ENCODE data around the gene PMEPA1.

The PMEPA1 gene

DNA sequence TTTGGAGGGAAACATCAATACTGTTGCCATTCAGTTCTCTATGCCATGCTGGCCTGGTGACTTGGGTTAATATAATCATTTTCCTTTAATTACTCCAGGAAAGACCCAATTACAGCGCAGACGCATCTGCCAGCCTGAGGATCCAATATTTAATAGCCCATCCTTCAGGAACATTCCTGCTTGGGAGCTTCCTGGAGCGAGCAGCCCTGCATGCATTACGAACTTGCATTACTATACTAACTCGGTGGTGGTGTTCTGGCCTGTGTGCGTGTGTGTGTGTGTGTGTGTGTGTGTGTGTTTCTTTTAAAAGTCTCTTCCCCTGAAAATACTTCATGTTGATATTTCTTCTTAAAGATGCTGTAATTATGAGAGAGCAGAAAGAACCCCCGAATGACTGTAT, 26.5 kb downstream of the PMEPA1 start:
- TF ChIP-seq, protein P1, sequence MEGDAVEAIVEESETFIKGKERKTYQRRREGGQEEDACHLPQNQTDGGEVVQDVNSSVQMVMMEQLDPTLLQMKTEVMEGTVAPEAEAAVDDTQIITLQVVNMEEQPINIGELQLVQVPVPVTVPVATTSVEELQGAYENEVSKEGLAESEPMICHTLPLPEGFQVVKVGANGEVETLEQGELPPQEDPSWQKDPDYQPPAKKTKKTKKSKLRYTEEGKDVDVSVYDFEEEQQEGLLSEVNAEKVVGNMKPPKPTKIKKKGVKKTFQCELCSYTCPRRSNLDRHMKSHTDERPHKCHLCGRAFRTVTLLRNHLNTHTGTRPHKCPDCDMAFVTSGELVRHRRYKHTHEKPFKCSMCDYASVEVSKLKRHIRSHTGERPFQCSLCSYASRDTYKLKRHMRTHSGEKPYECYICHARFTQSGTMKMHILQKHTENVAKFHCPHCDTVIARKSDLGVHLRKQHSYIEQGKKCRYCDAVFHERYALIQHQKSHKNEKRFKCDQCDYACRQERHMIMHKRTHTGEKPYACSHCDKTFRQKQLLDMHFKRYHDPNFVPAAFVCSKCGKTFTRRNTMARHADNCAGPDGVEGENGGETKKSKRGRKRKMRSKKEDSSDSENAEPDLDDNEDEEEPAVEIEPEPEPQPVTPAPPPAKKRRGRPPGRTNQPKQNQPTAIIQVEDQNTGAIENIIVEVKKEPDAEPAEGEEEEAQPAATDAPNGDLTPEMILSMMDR (IDR thresholded peaks at IDR 0.05; ENCODE audit: borderline replicate concordance, control extremely low read depth, extremely low read depth, insufficient read depth, missing control alignments) = no peak
- in situ Hi-C loops (cut with MboI; ENCODE audit: low sequenced_read_pairs, unreplicated experiment) = no loop called here
- DNase-seq (ENCODE audit: low spot score) = no peak

DNA sequence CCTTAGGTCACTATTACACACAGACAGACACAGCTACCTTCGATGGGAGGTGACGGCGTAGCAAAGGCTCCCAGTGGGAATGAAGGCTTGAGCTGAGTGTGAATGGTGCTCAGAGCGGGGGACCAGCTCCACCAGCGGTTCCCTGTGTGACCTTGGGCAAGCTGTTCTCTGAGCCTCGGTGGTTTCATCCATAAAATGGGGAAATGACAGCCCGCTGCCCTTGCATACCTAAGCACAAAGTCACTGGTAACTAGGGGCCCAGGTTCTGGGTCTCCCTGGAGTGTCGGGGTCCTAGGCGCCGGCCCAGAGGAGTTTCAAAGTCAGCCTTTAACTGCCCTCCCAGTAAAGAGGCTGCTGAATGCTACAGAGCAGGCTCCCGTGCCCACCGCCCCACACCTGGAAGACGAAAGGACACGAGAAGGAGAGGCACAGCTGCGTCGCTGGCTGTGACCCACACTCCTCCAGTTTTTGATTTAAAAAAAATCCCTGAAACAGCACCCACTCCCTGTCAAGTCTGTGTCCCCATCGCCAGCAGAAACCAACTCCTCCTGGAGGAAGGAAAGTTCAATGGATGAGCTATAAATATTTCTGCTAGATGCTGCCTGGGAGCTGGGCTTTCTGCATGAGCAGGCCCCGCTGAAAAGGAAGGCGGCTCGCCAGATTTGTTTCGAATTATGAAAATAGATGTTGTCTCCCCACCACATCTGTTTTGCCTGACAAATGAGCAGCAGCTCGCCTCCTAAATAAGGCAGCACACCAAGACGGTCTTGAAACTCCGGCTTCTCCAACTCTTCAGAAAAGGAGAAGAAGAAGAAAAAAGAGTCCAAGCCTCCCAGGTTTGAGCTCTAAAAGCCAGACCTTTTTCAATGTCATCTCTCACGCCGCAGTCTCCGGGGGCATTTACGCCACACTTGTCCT, 27.4 kb downstream of the PMEPA1 start:
- in situ Hi-C loops (cut with MboI; ENCODE audit: low sequenced_read_pairs, unreplicated experiment) = no loop called here
- DNase-seq (ENCODE audit: low spot score) = peak; percentile 69
- TF ChIP-seq, protein P1 (IDR thresholded peaks at IDR 0.05; ENCODE audit: borderline replicate concordance, control extremely low read depth, extremely low read depth, insufficient read depth, missing control alignments) = no peak

DNA sequence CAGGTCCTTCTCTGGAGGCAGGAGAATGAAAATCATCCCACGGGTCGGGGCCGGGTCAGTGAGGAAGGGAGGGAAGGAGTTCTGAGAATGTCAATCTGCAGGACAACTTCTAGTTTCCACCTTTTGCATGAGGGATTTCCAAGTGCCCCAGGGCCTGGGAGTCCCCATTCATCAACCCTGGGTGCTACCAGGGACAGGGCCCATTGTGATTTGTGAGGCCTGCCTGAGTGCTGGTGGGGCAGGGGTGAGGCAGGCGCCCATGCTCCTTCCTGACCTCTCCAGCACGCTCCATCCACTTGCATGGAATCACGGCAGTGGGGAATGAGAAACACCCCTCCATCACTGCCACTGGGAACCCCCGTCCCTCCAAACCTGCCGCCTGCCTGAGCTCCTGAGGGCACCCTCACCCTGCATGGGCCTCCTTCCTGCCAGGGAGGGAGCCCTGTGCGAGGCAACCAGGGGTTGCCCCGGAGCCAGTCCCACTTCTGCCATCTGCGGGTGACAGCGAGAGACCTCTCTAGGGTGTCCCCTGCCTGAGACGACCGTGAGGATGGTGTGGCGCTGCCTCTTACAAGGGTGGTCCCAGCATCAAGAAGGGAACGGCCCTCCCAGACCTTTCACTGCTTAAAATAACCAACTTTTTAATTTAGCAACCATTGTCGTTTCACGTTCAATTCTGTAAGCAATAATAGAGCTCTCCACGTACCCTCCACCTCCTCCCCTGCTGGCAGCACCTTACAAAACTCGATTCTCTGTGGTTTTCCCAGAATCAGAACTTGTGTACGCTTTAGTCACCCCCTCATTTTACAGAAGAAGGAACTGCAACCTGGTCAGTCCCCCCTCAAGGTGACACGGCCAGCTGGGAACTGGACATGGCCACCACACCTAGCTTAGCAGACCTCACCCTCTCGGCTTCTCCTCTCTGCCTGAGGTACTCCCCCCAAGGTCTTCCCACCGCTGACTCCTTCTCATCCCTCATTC, 28.6 kb downstream of the PMEPA1 start:
- in situ Hi-C loops (cut with MboI; ENCODE audit: low sequenced_read_pairs, unreplicated experiment) = no loop called here
- TF ChIP-seq, protein P1 (IDR thresholded peaks at IDR 0.05; ENCODE audit: borderline replicate concordance, control extremely low read depth, extremely low read depth, insufficient read depth, missing control alignments) = no peak
- DNase-seq (ENCODE audit: low spot score) = no peak

DNA sequence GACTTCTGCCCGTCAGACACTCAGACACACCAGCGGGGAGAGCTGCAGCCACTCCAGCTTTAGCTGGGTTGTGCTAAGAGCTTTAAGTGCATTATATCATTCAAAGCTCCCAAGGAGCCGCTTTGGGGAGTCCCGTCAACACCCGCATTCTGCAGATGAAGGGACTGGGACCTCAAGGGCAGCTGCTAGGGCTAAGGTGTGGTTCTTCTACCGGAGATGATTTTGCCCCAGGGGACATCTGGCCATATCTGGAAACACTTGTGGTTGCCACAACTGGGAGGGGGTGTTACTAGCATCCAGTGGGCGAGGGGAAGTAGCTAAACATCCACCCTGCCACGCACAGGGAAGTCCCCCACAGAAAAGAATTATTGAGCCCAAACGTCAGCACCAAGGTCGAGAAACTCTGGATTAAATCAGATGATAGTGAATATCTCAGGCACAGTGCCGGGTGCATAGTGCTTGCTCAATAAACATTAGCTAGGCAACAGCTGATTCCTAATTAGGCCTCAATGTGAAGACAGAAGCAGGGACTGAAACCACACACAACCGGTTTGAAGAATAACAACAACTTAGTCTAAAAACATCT, 29.6 kb downstream of the PMEPA1 start:
- TF ChIP-seq, protein P1 (IDR thresholded peaks at IDR 0.05; ENCODE audit: borderline replicate concordance, control extremely low read depth, extremely low read depth, insufficient read depth, missing control alignments) = no peak
- in situ Hi-C loops (cut with MboI; ENCODE audit: low sequenced_read_pairs, unreplicated experiment) = no loop called here
- peak; percentile 74 for DNase-seq (ENCODE audit: low spot score)

DNA sequence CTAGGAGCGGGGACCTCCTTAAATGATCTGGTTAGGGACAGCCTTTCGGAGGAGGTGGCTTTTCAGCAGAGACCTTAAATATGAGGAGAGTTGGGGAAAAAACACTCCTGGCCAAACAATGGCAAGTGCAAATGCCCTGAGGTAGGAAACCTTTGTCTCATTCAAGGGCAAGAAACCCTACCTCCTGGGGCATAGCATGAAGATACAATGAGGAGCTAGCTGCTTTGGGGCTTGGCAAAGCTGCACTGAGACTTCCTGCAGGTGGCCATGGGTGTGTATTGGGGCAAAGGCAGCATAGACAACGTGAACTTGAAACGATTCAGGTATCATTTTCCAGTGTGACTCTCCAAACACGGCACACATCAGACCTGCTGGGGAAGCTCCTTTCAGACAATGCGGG, 30.7 kb downstream of the PMEPA1 start:
- TF ChIP-seq, protein P1 (IDR thresholded peaks at IDR 0.05; ENCODE audit: borderline replicate concordance, control extremely low read depth, extremely low read depth, insufficient read depth, missing control alignments) = no peak
- in situ Hi-C loops (cut with MboI; ENCODE audit: low sequenced_read_pairs, unreplicated experiment) = no loop called here
- DNase-seq (ENCODE audit: low spot score) = no peak

DNA sequence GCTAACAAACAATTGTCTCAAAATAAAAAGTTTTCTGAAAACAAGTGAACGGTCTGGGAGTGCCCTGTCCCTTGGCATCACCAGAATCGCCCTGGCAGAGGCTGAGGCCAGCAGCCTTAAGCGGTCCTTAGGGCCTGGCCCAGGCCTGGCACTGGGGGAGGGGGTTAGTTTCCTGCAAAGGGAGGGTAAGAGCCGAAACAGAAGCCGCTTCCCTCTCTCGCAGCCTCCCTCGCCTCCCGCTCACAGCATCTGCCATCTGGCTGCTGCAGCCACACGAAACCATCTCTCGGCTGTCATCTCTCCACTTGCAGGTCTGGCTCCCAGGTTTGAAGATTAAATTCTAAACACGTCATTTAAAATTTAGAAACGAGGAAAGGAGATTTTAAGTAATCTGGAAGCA, 31.5 kb downstream of the PMEPA1 start:
- in situ Hi-C loops (cut with MboI; ENCODE audit: low sequenced_read_pairs, unreplicated experiment) = no loop called here
- no peak for DNase-seq (ENCODE audit: low spot score)
- TF ChIP-seq, protein P1 (IDR thresholded peaks at IDR 0.05; ENCODE audit: borderline replicate concordance, control extremely low read depth, extremely low read depth, insufficient read depth, missing control alignments) = no peak

Data from GM13976 (cell line).